ENCODE measurements around the gene RPRD1A.
"Not testable (repeated sequence)": the region's sequence is repeated elsewhere in the genome, so short reads cannot be mapped to it uniquely, and the experiment has no call there.

Gene RPRD1A

DNA sequence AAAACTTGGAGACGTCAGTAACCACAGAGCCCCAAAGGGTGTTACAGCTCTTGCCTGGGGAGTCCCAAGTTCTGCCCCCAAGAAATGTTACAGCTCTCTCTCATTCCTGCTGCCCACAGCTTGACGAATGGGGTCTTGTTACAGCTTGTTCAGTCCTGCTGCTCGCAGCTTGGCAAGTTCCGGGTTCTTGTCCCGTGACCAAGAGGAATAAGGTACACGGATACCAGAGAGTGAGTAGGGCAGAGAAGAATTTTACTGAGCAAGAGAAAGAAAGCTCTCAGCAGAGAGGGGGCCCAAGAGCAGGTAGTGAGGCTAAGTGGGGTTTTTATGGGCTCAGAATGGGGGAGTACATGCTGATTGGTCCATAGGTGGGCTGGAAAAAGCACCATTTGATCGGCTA is 34.6 kb upstream of the RPRD1A start:
- H3K9me3 ChIP-seq (ENCODE audit: control insufficient read depth in 5 of 5, low read length in 5 of 5), result peaks cover 0 to 9% (median 8%) of the 10 kb centered on the region in 5 donors
- H3K4me3 ChIP-seq (ENCODE audit: low read depth in 1 of 5, low read length in 5 of 5), result no peak overlapping the region
- H3K27me3 ChIP-seq (ENCODE audit: control insufficient read depth in 5 of 5, insufficient read depth in 4 of 5, low read length in 5 of 5), result peaks cover 0 to 2% (median 0%) of the 10 kb centered on the region in 5 donors
- H3K27ac ChIP-seq (ENCODE audit: low read depth, low read length), result no peak overlapping the region
- no peaks in the 10 kb centered on the region for H3K4me1 ChIP-seq (ENCODE audit: control insufficient read depth in 5 of 5, insufficient read depth in 5 of 5, low read length in 5 of 5)
- H3K9ac ChIP-seq (ENCODE audit: low read length in 5 of 5), result no peak overlapping the region
- no peaks in the 10 kb centered on the region for H3K36me3 ChIP-seq (ENCODE audit: control insufficient read depth in 5 of 5, insufficient read depth in 5 of 5, low read length in 5 of 5)

DNA sequence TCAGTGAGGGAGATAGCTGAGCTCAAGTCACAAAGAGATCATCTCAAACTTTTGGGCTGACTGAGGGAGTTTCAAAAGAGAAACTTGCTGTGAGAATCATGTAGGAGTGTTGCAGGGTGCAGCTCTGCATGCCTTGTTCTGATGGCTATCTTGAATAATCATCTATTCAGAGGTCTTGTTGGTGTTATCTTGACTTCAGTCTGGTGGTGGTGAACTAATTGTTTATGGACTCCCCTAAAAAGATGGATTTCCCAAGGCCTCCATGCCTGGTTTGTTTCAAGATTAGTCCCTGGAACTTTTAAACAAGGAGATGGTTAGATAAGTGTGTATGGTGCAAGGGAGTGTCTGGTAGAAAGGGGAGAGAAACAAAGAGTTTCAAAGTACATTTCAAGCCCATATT is 32.0 kb upstream of the RPRD1A start:
- Histone ChIP-seq H3K9me3 (ENCODE audit: control insufficient read depth in 5 of 5, low read length in 5 of 5) (peaks cover 0 to 9% (median 8%) of the 10 kb centered on the region in 5 donors), H3K27me3 (ENCODE audit: control insufficient read depth in 5 of 5, insufficient read depth in 4 of 5, low read length in 5 of 5) (peaks cover 0 to 2% (median 0%) of the 10 kb centered on the region in 5 donors), H3K4me3 (ENCODE audit: low read depth in 1 of 5, low read length in 5 of 5) (no peak overlapping the region), H3K27ac (ENCODE audit: low read depth, low read length) (no peak overlapping the region), H3K4me1 (ENCODE audit: control insufficient read depth in 5 of 5, insufficient read depth in 5 of 5, low read length in 5 of 5) (no peaks in the 10 kb centered on the region), H3K9ac (ENCODE audit: low read length in 5 of 5) (no peak overlapping the region), H3K36me3 (ENCODE audit: control insufficient read depth in 5 of 5, insufficient read depth in 5 of 5, low read length in 5 of 5) (no peaks in the 10 kb centered on the region)

DNA sequence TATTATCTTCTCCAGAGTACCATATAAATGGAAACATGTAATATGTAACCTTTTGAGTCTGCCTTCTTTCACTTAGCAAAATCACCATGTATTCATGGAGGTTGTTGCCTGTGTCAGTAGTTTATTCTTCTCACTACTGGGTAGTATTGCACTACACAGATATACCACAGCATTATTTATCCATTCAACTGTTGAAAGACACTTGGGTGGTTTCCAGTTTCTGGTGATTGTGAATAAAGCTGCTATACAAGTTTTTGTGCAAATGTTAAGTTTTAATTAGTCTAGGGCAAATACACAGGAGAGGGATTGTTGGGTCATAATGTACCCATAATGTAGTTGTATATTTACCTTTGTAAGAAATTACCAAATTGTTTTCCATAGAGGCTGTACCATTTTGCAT is 29.6 kb upstream of the RPRD1A start:
- Histone ChIP-seq H3K4me1 (ENCODE audit: control insufficient read depth in 5 of 5, insufficient read depth in 5 of 5, low read length in 5 of 5) (no peaks in the 10 kb centered on the region), H3K36me3 (ENCODE audit: control insufficient read depth in 5 of 5, insufficient read depth in 5 of 5, low read length in 5 of 5) (no peaks in the 10 kb centered on the region), H3K4me3 (ENCODE audit: low read depth in 1 of 5, low read length in 5 of 5) (no peak overlapping the region), H3K9ac (ENCODE audit: low read length in 5 of 5) (no peak overlapping the region), H3K27ac (ENCODE audit: low read depth, low read length) (no peak overlapping the region), H3K27me3 (ENCODE audit: control insufficient read depth in 5 of 5, insufficient read depth in 4 of 5, low read length in 5 of 5) (peaks cover 0 to 1% (median 0%) of the 10 kb centered on the region in 5 donors), H3K9me3 (ENCODE audit: control insufficient read depth in 5 of 5, low read length in 5 of 5) (peaks cover 0 to 6% (median 3%) of the 10 kb centered on the region in 5 donors)

DNA sequence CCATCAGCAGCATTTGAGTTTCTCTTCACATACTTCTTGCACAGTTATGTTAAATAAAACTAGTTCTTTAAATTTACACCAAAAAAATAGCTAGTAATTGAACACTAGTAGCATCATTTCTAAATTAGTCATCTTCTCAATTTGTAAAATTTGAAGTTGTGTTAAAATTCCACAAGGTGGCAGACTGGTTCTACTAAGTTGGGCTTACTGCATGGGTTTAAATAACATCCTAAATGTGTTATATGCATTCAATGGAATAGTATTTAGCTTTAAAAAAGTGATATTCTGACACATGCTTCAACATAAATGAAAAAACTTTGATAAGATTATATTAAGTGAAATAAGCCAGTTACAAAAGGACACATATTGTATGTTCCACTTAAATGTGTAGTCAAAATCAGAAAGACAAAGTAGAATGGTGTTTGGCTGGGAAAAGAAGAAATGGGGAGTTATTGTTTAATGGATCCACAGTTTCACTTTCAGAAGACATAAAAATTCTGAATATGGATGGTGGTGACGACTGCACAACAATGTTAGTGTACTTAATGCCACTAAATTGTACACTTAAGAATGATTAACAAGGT is 28.7 kb upstream of the RPRD1A start:
- Histone ChIP-seq H3K9ac (ENCODE audit: low read length in 5 of 5) (no peak overlapping the region), H3K4me1 (ENCODE audit: control insufficient read depth in 5 of 5, insufficient read depth in 5 of 5, low read length in 5 of 5) (no peaks in the 10 kb centered on the region), H3K27me3 (ENCODE audit: control insufficient read depth in 5 of 5, insufficient read depth in 4 of 5, low read length in 5 of 5) (no peaks in the 10 kb centered on the region), H3K36me3 (ENCODE audit: control insufficient read depth in 5 of 5, insufficient read depth in 5 of 5, low read length in 5 of 5) (no peaks in the 10 kb centered on the region), H3K4me3 (ENCODE audit: low read depth in 1 of 5, low read length in 5 of 5) (no peak overlapping the region), H3K9me3 (ENCODE audit: control insufficient read depth in 5 of 5, low read length in 5 of 5) (no peaks in the 10 kb centered on the region), H3K27ac (ENCODE audit: low read depth, low read length) (no peak overlapping the region)

DNA sequence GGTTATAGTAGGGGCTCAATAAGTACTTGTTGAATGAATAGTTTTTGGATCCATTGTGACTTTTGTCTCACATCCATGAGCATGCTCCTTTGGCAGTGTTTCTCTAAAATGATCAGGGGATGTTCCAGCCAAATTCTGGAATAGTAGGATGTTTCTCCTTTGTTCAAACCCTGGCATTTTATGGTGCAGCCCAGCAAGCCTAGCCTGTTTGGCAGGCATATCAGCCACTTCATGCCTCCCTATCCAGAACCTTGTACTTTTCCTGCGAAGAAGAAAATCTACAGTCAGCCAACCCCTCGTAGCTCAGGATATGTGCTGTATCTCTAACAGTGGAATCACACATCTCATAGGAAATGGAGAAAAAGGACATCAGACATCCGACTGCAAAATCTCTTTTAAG is 27.1 kb upstream of the RPRD1A start:
- Histone ChIP-seq H3K9ac (ENCODE audit: low read length in 5 of 5) (no peak overlapping the region), H3K4me1 (ENCODE audit: control insufficient read depth in 5 of 5, insufficient read depth in 5 of 5, low read length in 5 of 5) (no peaks in the 10 kb centered on the region), H3K36me3 (ENCODE audit: control insufficient read depth in 5 of 5, insufficient read depth in 5 of 5, low read length in 5 of 5) (no peaks in the 10 kb centered on the region), H3K4me3 (ENCODE audit: low read depth in 1 of 5, low read length in 5 of 5) (no peak overlapping the region), H3K9me3 (ENCODE audit: control insufficient read depth in 5 of 5, low read length in 5 of 5) (no peaks in the 10 kb centered on the region), H3K27ac (ENCODE audit: low read depth, low read length) (no peak overlapping the region), H3K27me3 (ENCODE audit: control insufficient read depth in 5 of 5, insufficient read depth in 4 of 5, low read length in 5 of 5) (no peaks in the 10 kb centered on the region)

DNA sequence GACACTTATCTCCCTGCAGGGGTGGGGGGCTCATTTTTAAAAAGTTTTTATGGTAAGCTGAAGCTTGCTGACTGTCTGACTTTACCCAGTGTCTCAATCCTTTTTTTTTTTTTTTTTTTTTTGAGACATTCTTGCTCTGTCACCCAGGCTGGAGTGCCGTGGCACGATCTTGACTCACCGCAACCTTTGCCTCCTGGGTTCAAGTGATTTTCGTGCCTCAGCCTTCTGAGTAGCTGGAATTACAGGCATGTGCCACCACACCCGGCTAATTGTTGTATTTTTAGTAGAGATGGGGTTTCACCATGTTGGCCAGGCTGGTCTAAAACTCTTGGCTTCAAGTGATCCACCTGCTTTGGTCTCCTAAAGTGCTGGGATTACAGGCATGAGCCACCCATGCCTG is 24.8 kb upstream of the RPRD1A start:
- H3K36me3 ChIP-seq (ENCODE audit: control insufficient read depth in 5 of 5, insufficient read depth in 5 of 5, low read length in 5 of 5); H3K4me1 ChIP-seq (ENCODE audit: control insufficient read depth in 5 of 5, insufficient read depth in 5 of 5, low read length in 5 of 5); H3K9me3 ChIP-seq (ENCODE audit: control insufficient read depth in 5 of 5, low read length in 5 of 5); H3K9ac ChIP-seq (ENCODE audit: low read length in 5 of 5); H3K27ac ChIP-seq (ENCODE audit: low read depth, low read length); H3K27me3 ChIP-seq (ENCODE audit: control insufficient read depth in 5 of 5, insufficient read depth in 4 of 5, low read length in 5 of 5); H3K4me3 ChIP-seq (ENCODE audit: low read depth in 1 of 5, low read length in 5 of 5): not testable (repeated sequence)

DNA sequence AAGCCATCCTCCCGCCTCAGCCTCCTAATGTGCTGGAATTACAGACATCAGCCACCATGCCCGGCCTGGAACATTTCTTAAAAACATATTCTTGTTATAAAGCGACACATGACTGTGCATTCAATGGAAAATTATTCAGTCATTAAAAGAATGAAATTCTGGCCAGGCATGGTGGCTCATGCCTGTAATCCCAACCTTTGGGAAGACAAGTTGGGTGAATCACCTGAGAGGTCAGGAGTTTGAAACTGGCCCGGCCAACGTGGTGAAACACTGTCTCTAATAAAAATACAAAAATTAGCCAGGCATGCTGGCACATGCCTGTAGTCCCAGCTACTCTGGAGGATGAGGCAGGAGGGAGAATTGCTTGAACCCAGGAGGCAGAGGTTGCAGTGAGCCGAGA is 21.6 kb upstream of the RPRD1A start:
- no peak overlapping the region for H3K27ac ChIP-seq (ENCODE audit: low read depth, low read length)
- H3K4me1 ChIP-seq (ENCODE audit: control insufficient read depth in 5 of 5, insufficient read depth in 5 of 5, low read length in 5 of 5), result peaks cover 0 to 6% (median 3%) of the 10 kb centered on the region in 5 donors
- H3K4me3 ChIP-seq (ENCODE audit: low read depth in 1 of 5, low read length in 5 of 5), result no peak overlapping the region
- H3K9ac ChIP-seq (ENCODE audit: low read length in 5 of 5), result no peak overlapping the region
- H3K9me3 ChIP-seq (ENCODE audit: control insufficient read depth in 5 of 5, low read length in 5 of 5), result no peaks in the 10 kb centered on the region
- no peaks in the 10 kb centered on the region for H3K27me3 ChIP-seq (ENCODE audit: control insufficient read depth in 5 of 5, insufficient read depth in 4 of 5, low read length in 5 of 5)
- no peaks in the 10 kb centered on the region for H3K36me3 ChIP-seq (ENCODE audit: control insufficient read depth in 5 of 5, insufficient read depth in 5 of 5, low read length in 5 of 5)

DNA sequence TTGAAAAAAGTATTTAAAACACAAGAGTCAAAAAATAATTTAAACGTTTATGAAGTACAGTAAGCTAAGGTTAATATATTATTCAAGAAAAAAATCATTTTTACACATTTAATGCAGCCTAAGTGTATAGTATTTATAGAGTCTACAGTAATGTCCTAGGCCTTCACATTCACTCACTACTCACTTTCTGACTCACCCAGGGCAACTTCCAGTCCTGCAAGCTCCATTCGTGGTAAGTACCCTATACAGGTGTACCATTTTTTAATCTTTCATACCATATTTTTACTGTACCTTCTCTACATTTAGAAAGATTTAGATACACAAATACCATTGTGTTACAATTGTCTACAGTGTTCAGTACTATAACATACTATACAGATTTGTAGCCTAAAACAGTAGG is 20.9 kb upstream of the RPRD1A start:
- Histone ChIP-seq H3K9ac (ENCODE audit: low read length in 5 of 5) (no peak overlapping the region), H3K27me3 (ENCODE audit: control insufficient read depth in 5 of 5, insufficient read depth in 4 of 5, low read length in 5 of 5) (no peaks in the 10 kb centered on the region), H3K36me3 (ENCODE audit: control insufficient read depth in 5 of 5, insufficient read depth in 5 of 5, low read length in 5 of 5) (no peaks in the 10 kb centered on the region), H3K27ac (ENCODE audit: low read depth, low read length) (no peak overlapping the region), H3K4me1 (ENCODE audit: control insufficient read depth in 5 of 5, insufficient read depth in 5 of 5, low read length in 5 of 5) (peaks cover 0 to 6% (median 3%) of the 10 kb centered on the region in 5 donors), H3K9me3 (ENCODE audit: control insufficient read depth in 5 of 5, low read length in 5 of 5) (no peaks in the 10 kb centered on the region), H3K4me3 (ENCODE audit: low read depth in 1 of 5, low read length in 5 of 5) (no peak overlapping the region)

DNA sequence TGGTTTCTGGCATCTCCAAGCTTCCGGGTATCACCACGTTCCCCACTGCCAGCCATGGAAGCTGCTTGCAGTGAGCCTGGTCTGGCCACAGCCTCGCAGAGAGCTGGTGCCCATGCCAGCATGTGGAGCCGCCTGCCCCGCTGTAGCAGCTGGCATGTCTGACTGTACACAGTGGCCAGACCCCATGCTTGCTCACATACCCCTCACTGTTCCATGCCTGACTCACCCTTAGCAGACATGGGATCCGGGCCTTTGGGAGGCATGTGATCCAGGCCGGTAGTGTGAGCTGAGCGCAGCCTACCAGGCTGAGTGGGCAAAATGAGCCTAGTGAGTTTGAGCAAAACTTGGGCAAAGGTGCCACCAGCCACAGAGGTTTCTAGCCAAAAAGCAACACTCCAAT is 18.8 kb upstream of the RPRD1A start:
- H3K36me3 ChIP-seq (ENCODE audit: control insufficient read depth in 5 of 5, insufficient read depth in 5 of 5, low read length in 5 of 5), result no peaks in the 10 kb centered on the region
- H3K4me1 ChIP-seq (ENCODE audit: control insufficient read depth in 5 of 5, insufficient read depth in 5 of 5, low read length in 5 of 5), result peaks cover 0 to 6% (median 3%) of the 10 kb centered on the region in 5 donors
- H3K27ac ChIP-seq (ENCODE audit: low read depth, low read length), result no peak overlapping the region
- H3K9ac ChIP-seq (ENCODE audit: low read length in 5 of 5), result no peak overlapping the region
- no peaks in the 10 kb centered on the region for H3K27me3 ChIP-seq (ENCODE audit: control insufficient read depth in 5 of 5, insufficient read depth in 4 of 5, low read length in 5 of 5)
- H3K9me3 ChIP-seq (ENCODE audit: control insufficient read depth in 5 of 5, low read length in 5 of 5), result peaks cover 0 to 5% (median 0%) of the 10 kb centered on the region in 5 donors
- no peak overlapping the region for H3K4me3 ChIP-seq (ENCODE audit: low read depth in 1 of 5, low read length in 5 of 5)

DNA sequence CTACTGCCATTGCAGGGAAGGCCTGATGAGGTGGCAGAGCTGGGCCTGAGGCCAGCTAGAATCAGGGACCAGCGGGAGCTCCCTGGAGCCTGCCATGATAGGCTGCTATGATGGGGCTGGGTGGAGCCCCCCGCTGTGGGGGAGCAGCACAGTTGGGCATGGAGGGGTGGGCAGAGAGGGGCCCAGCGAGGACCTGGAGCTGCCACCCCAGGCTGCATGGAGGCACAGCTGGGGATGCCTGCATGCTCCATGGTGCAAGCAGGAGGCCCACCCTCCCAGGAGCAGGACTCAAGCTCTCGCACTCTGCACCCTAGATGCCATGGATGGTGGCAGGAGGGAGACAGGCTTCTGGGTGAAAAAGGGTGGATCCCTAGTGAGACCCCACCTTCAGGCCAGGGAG is 17.8 kb upstream of the RPRD1A start:
- no peak overlapping the region for H3K4me3 ChIP-seq (ENCODE audit: low read depth in 1 of 5, low read length in 5 of 5)
- H3K27ac ChIP-seq (ENCODE audit: low read depth, low read length), result no peak overlapping the region
- no peaks in the 10 kb centered on the region for H3K27me3 ChIP-seq (ENCODE audit: control insufficient read depth in 5 of 5, insufficient read depth in 4 of 5, low read length in 5 of 5)
- no peak overlapping the region for H3K9ac ChIP-seq (ENCODE audit: low read length in 5 of 5)
- no peaks in the 10 kb centered on the region for H3K36me3 ChIP-seq (ENCODE audit: control insufficient read depth in 5 of 5, insufficient read depth in 5 of 5, low read length in 5 of 5)
- peaks cover 0 to 9% (median under 1%) of the 10 kb centered on the region in 5 donors for H3K9me3 ChIP-seq (ENCODE audit: control insufficient read depth in 5 of 5, low read length in 5 of 5)
- peaks cover 0 to 6% (median 3%) of the 10 kb centered on the region in 5 donors for H3K4me1 ChIP-seq (ENCODE audit: control insufficient read depth in 5 of 5, insufficient read depth in 5 of 5, low read length in 5 of 5)

Data from subcutaneous abdominal adipose tissue (tissue), 5 donors.